GM18519 (cell line): Measurements from ENCODE around the gene TMPRSS2.

ENCODE experiments used
- ATAC-seq: cut with Tn5 transposase; IDR thresholded peaks from one replicate; pipeline ENCODE4 v1.9.1; 2021; ENCODE audit warnings: mild to moderate bottlenecking, moderate library complexity; ENCODE audit not compliant: unreplicated experiment, low FRiP score

The TMPRSS2 gene

GRCh38 chr21:41507521-41508414, at the start of gene TMPRSS2:
TMPRSS2 (minus strand) TSS chr21:41508158; CDS start chr21:41498133, 10,025 bp downstream.
- no peak for ATAC-seq

DNA sequence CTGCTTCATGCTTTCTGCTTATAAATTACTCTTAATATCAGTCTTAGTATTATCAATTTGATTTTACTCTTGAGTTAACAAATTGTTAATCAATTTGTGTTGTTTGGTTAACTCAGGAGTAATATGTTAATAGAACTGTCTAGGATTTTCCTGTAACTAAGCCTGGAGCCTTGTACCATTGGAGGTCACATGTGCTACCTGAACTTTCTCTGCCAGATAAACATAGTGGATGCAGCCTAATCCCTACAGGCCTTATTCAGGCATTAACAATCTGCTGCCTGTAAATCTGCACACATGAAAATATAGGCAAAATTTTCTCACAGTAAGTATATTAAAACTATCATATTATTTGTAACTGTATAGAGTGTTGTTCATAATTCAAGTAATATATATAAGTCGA, 47.1 kb upstream of the TMPRSS2 start:
- no peak for ATAC-seq

GRCh38 chr21:41552254-41552653, 44.3 kb upstream of the TMPRSS2 start:
- ATAC-seq = no peak

GRCh38 chr21:41548781-41549180, 40.8 kb upstream of the TMPRSS2 start:
- no peak for ATAC-seq

GRCh38 chr21:41547111-41547510, 39.2 kb upstream of the TMPRSS2 start:
- no peak for ATAC-seq

- ATAC-seq = no peak
These were observed 37.8 kb upstream of the TMPRSS2 start for GRCh38 chr21:41545500-41546359.

DNA sequence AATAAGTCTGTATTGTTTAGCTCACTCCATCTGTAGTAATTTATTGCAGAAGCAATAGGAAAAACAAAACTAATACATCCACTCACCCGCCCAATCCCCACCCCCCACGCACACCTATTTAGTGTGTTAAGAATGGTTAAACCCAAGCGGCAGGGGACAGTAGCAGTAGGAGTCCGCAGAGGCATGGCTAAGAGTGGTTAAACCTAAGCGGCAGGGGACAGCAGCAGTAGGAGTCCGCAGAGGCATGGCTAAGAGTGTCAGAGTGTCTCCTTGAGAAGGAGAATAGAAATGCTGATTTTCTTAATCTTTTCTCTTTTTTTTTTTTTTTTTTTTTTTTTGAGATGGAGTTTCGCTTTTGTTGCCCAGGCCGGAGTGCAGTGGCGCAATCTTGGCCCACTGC, 34.8 kb upstream of the TMPRSS2 start:
- no peak for ATAC-seq

DNA sequence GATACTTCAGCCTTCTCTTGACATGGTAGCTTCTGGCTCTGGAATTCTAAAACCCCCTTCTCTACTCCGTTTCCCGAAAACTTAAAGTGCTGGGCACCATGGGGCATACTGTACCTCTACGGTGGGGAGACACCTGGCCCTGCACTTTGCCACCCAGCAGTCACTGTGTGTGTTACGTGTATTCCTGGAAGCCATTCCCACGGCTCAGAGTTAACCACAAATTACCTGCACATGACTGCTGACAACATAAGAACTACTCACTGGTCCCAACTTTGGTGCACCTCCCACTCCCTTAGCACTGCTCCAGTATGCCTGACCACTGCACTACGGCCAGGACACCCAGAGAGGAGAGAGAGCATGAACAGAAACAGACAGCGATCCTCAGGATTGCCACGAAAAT, 29.4 kb upstream of the TMPRSS2 start:
- no peak for ATAC-seq

DNA sequence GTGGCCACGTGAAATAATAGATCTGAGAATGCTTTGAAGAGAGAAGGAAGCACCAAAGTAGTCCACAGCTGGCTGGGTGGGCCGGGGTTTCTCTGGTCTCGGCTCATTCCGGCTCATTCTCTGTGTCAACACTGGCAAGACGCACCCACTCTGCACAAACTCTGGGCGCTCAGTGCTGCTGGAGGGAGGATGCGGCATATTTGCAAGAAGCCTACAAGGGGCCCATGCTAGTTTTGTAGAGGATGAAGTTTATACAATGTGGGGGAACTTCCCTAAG, 28.8 kb upstream of the TMPRSS2 start:
- no peak for ATAC-seq

- no peak for ATAC-seq
These were observed 28.3 kb upstream of the TMPRSS2 start for GRCh38 chr21:41536076-41536826.

GRCh38 chr21:41530366-41530765, 22.4 kb upstream of the TMPRSS2 start:
- no peak for ATAC-seq

GRCh38 chr21:41529769-41530168, 21.8 kb upstream of the TMPRSS2 start:
- ATAC-seq = no peak

GRCh38 chr21:41526478-41527087, 18.6 kb upstream of the TMPRSS2 start:
- no peak for ATAC-seq

DNA sequence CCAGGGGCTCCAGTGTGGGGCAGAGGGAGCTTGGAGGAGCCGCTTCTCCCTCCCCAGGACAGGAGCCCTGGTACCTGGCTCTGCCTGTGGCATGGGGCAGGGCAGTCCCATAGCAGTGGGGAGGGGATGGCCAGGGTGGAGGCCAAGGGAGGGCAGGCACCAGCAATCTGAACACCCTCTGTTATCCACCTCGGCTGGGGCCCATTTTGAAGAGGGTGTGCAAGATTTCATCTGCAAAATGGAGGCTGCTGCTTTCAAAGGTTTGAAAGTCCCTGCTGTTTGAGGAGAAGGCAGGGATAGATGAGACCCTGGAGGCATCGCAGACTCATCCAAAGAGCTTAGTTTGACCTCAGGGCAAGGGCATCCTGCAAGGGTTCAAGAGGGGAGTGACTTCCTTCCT, 15.2 kb upstream of the TMPRSS2 start:
- no peak for ATAC-seq

- ATAC-seq = no peak
These were observed 13.6 kb upstream of the TMPRSS2 start for GRCh38 chr21:41521489-41522027.

GRCh38 chr21:41520560-41521442, 12.8 kb upstream of the TMPRSS2 start:
- no peak for ATAC-seq

DNA sequence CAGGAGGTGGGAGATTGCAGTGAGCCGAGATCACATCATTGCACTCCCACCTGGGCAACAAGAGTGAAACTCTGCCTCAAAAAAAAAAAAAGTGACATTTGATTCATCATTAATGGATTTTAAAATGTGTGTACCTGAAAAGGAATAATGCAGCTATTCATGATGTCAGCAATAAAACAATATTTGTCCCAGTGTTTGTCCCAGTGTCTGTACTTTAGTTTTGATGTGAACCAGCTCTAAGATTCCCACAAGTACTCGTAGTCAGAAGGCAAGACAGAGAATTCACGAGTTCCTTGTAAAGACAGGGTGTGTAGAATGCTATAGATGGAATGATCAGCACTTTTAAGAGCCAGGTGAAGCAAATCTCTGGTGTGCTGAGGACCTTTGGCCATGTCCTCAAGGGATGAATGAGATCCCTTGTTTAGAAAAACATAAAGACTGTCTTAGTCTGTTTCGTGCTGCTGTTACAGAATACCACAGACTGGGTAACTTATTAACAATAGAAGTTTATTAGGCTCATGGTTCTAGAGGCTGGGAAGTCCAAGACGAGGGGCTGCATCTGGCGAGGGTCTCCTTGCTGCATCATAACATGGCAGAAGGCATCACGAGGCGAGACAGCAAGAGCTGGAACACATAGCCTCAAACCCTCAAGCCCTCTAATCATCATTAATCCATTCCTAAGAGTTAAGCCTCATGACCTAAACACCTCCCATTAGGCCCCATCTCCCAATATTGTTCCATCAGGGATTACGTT, 12.0 kb upstream of the TMPRSS2 start:
- ATAC-seq = no peak

DNA sequence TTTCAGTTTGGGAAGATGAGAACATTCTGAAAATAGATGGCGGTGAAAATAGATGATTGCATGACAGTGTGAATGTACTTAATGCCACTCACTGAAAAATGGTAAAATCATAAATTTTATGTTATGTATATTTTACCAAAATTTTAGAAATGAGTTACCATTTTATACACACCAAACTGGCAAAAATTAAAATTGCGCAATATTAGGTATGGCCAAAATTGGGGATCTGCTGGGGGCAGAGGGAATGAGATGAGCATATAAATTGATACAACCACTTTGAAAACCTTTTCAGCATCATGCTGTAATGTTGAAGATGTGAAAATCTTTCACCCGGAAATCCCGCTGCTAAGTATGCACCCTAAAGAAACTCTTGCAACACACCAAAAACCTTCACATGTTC, 10.8 kb upstream of the TMPRSS2 start:
- no peak for ATAC-seq

DNA sequence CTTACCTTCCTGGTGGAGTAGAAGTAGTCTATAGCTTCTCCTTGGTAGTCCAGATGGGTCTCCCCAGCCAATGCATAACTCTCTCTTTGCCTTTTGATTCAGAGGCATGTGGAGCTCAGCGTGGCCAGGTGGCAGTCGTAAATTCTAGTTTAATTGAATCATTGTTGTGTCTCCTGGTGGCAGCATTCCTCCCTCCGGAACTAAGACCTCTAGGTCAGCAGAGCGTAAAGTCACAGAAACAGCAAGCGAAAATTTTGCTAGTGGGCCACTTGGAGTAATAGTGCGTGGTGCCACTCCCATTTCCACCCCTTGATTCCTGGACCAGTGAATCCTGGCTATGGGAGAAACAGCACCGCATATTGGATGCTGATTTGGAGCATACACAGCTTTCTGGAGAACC, 3.9 kb upstream of the TMPRSS2 start:
- ATAC-seq = no peak
